H9 (cell line): ENCODE data around the gene TSPAN32. TPM values are rescaled to one million over a fixed set of nuclear protein-coding genes. Genes with fewer than 3 reads are reported as not detected.

Experiments used
- DNase-seq: peaks from one replicate; pipeline ENCODE4 v3.0.0-alpha.2; 2017
- H2AFZ ChIP-seq: one replicate; pipeline ENCODE4 v1.6.1; 2013; ENCODE audit warnings: mild to moderate bottlenecking, low read length, control low read depth, moderate library complexity
- H2AK5ac ChIP-seq: 2 replicates; pipeline ENCODE4 v1.6.1; 2013; ENCODE audit warnings: low read length, control low read depth, mixed read lengths; ENCODE audit not compliant: insufficient read length
- H2BK120ac ChIP-seq: one replicate; pipeline ENCODE4 v1.6.1; 2013; ENCODE audit warnings: low read depth, mild to moderate bottlenecking, low read length, control low read depth, inconsistent platforms; ENCODE audit not compliant: poor library complexity, severe bottlenecking
- H2BK12ac ChIP-seq: 2 replicates; pipeline ENCODE4 v1.6.1; 2013; ENCODE audit warnings: low read length, control low read depth, mixed read lengths, low read depth; ENCODE audit not compliant: insufficient read length
- H2BK15ac ChIP-seq: 2 replicates; pipeline ENCODE4 v1.6.1; 2013; ENCODE audit warnings: low read depth, low read length, control low read depth
- H2BK20ac ChIP-seq: one replicate; pipeline ENCODE4 v1.6.1; 2013; ENCODE audit warnings: low read depth, mild to moderate bottlenecking, low read length, control low read depth, inconsistent platforms; ENCODE audit not compliant: poor library complexity, severe bottlenecking
- H2BK5ac ChIP-seq: 2 replicates; pipeline ENCODE4 v1.6.1; 2013; ENCODE audit warnings: low read length, control low read depth, mixed read lengths; ENCODE audit not compliant: insufficient read length
- H3K14ac ChIP-seq: 2 replicates; pipeline ENCODE4 v1.6.1; 2013; ENCODE audit warnings: low read length, control low read depth; ENCODE audit not compliant: insufficient read depth
- H3K18ac ChIP-seq: 2 replicates; pipeline ENCODE4 v1.6.1; 2013; ENCODE audit warnings: low read depth, mild to moderate bottlenecking, mixed read lengths, low read length, control low read depth; ENCODE audit not compliant: insufficient read length
- H3K23ac ChIP-seq: 2 replicates; pipeline ENCODE4 v1.6.1; 2013; ENCODE audit warnings: low read length, control low read depth, mixed read lengths, low read depth; ENCODE audit not compliant: insufficient read length
- H3K23me2 ChIP-seq: 2 replicates; pipeline ENCODE4 v1.6.1; 2013; ENCODE audit warnings: low read depth, mild to moderate bottlenecking, mixed read lengths, low read length, control low read depth; ENCODE audit not compliant: insufficient read length, poor library complexity, severe bottlenecking
- H3K27ac ChIP-seq: 2 replicates; pipeline ENCODE4 v1.5.1; 2013; ENCODE audit warnings: low read length, control low read depth, mixed read lengths, low read depth; ENCODE audit not compliant: insufficient read length
- H3K27me3 ChIP-seq: 2 replicates; pipeline ENCODE4 v1.6.1; 2013; ENCODE audit warnings: low read length, control low read depth, inconsistent platforms; ENCODE audit not compliant: insufficient read depth
- H3K4ac ChIP-seq: 2 replicates; pipeline ENCODE4 v1.6.1; 2013; ENCODE audit warnings: low read depth, mild to moderate bottlenecking, control low read depth, inconsistent platforms, low read length, moderate library complexity
- H3K4me1 ChIP-seq: 2 replicates; pipeline ENCODE4 v1.6.1; 2013; ENCODE audit warnings: low read length, control low read depth, inconsistent platforms; ENCODE audit not compliant: insufficient read depth
- H3K4me2 ChIP-seq: 2 replicates; pipeline ENCODE4 v1.6.1; 2013; ENCODE audit warnings: low read length, control low read depth, mixed read lengths; ENCODE audit not compliant: insufficient read length, insufficient read depth
- H3K56ac ChIP-seq: 2 replicates; pipeline ENCODE4 v1.6.1; 2013; ENCODE audit warnings: low read depth, mild to moderate bottlenecking, mixed read lengths, low read length, control low read depth; ENCODE audit not compliant: insufficient read length
- H3K79me1 ChIP-seq: 2 replicates; pipeline ENCODE4 v1.6.1; 2013; ENCODE audit warnings: low read depth, mild to moderate bottlenecking, moderate library complexity, low read length, control low read depth, inconsistent platforms; ENCODE audit not compliant: insufficient read depth, poor library complexity, severe bottlenecking
- H3K79me2 ChIP-seq: 2 replicates; pipeline ENCODE4 v1.6.1; 2013; ENCODE audit warnings: low read length, control low read depth, inconsistent platforms; ENCODE audit not compliant: insufficient read depth
- H3K9ac ChIP-seq: 2 replicates; pipeline ENCODE4 v1.6.1; 2013; ENCODE audit warnings: low read length, control low read depth, mixed read lengths; ENCODE audit not compliant: insufficient read length; ENCODE audit errors: extremely low read depth
- H3K9me3 ChIP-seq: one replicate; pipeline ENCODE4 v1.6.1; 2013; ENCODE audit warnings: low read depth, low read length, inconsistent platforms; ENCODE audit not compliant: control insufficient read depth
- H3T11ph ChIP-seq: one replicate; pipeline ENCODE4 v1.6.1; 2013; ENCODE audit warnings: mild to moderate bottlenecking, low read length, control low read depth, inconsistent platforms
- H4K20me1 ChIP-seq: one replicate; pipeline ENCODE4 v1.6.1; 2013; ENCODE audit not compliant: control insufficient read depth, insufficient read length, insufficient read depth
- H4K5ac ChIP-seq: 2 replicates; pipeline ENCODE4 v1.6.1; 2013; ENCODE audit warnings: low read depth, mild to moderate bottlenecking, mixed read lengths, low read length, control low read depth; ENCODE audit not compliant: insufficient read length
- H4K8ac ChIP-seq: replicated peaks from 2 replicates; pipeline ENCODE4 v1.6.1; 2013; ENCODE audit warnings: low read length, control low read depth, mixed read lengths, low read depth; ENCODE audit not compliant: insufficient read length
- H4K91ac ChIP-seq: 2 replicates; pipeline ENCODE4 v1.6.1; 2013; ENCODE audit warnings: low read depth, mild to moderate bottlenecking, moderate library complexity, mixed read lengths, low read length, control low read depth; ENCODE audit not compliant: insufficient read length
- H3K27ac Mint-ChIP-seq, 3 experiments: 2 replicates in 2 of 3; 3 replicates in 1 of 3; pipeline ENCODE4 v1.8.0; 2020 to 2021; ENCODE audit warnings: mixed read lengths in 3 of 3, mild to moderate bottlenecking in 1 of 3, moderate library complexity in 1 of 3
- H3K27me3 Mint-ChIP-seq: 2 replicates; pipeline ENCODE4 v1.8.0; 2021; ENCODE audit warnings: low read depth, mild to moderate bottlenecking, moderate library complexity, mixed read lengths
- H3K36me3 Mint-ChIP-seq, 3 experiments: 2 replicates in 2 of 3; 3 replicates in 1 of 3; pipeline ENCODE4 v1.8.0; 2020 to 2021; ENCODE audit warnings: low read depth in 3 of 3, mixed read lengths in 3 of 3; ENCODE audit not compliant: insufficient read depth in 1 of 3
- H3K4me1 Mint-ChIP-seq, 2 experiments: 2 replicates each; pipeline ENCODE4 v1.8.0; 2020; ENCODE audit warnings: mixed read lengths in 2 of 2
- H3K4me3 Mint-ChIP-seq, 2 experiments: 2 replicates in 1 of 2; 3 replicates in 1 of 2; pipeline ENCODE4 v1.8.0; 2020 to 2021; ENCODE audit warnings: mild to moderate bottlenecking in 2 of 2, mixed read lengths in 2 of 2, moderate library complexity in 1 of 2
- H3K9me3 Mint-ChIP-seq, 2 experiments: 2 replicates in 1 of 2; 3 replicates in 1 of 2; pipeline ENCODE4 v1.8.0; 2020; ENCODE audit warnings: mild to moderate bottlenecking in 2 of 2, mixed read lengths in 2 of 2, moderate library complexity in 1 of 2
- CTCF ChIP-seq: fragments of 200-600 bp; sonication (generic); conservative IDR thresholded peaks from 3 replicates; pipeline ENCODE4 v1.8.0; 2021; ENCODE audit warnings: antibody characterized with exemption, mild to moderate bottlenecking
- WGBS: extraction: QIAGEN DNeasy Blood & Tissue Kit; methylation state at CpG from one replicate; pipeline ENCODE4 v1.1.7; 2013; ENCODE audit warnings: missing lambda C conversion rate, low lambda C conversion rate, mixed read lengths; ENCODE audit not compliant: insufficient read length; ENCODE audit errors: extremely low coverage; 5-methylcytosine and 5-hydroxymethylcytosine counted together
- total RNA-seq: library from RNA; stranded (reverse); gene quantifications from 2 replicates; pipeline ENCODE4 v1.2.1, GENCODE V29; 2021

TSPAN32 gene
- total RNA-seq, 1 experiment from 2014 or later: not detected

DNA sequence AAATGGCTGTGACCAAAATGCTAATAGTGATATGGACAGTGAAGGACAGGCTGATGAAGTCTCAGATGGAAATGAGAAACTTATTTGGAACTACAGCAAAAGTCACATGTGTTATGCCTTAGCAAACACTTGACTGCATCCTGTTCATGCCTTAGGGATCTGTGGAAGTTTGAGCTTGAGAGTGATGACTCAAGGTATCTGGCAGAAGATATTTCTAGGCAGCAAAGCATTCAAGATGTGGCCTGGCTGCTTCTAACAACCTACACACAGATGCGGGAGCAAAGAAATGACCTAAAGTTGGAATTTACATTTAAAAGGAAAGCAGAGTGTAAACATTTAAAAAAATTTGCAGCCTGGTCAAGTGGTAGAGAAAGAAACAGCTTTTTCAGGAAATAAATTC, 47.2 kb downstream of the TSPAN32 start:
- no peak overlapping the region for H2BK20ac ChIP-seq
- H3K23me2 ChIP-seq: no peaks in the 10 kb centered on the region
- no peak overlapping the region for H3K56ac ChIP-seq
- H2AK5ac ChIP-seq: no peak overlapping the region
- WGBS: no CpG with 5 or more reads among the region's 1 CpG
- no peaks in the 10 kb centered on the region for H3K4me1 ChIP-seq
- no peak overlapping the region for H3K18ac ChIP-seq
- H2AFZ ChIP-seq: no peak overlapping the region
- no peak overlapping the region for H3K14ac ChIP-seq
- H3K27me3 ChIP-seq: no peaks in the 10 kb centered on the region; the same call in 1 of the 2 replicates
- no peak overlapping the region for H2BK120ac ChIP-seq
- no peak overlapping the region for H3K23ac ChIP-seq
- H3K4ac ChIP-seq: no peak overlapping the region
- no peak overlapping the region for H2BK15ac ChIP-seq
- no peak overlapping the region for H4K8ac ChIP-seq
- Mint-ChIP-seq H3K4me3 (no peak overlapping the region), H3K36me3 (peaks cover 0 to 8% (median 6%) of the 10 kb centered on the region in 3 experiments; a peak in 3 of 7 replicates), H3K27ac (no peak overlapping the region), H3K27me3 (peaks cover 66% of the 10 kb centered on the region), H3K4me1 (no peaks in the 10 kb centered on the region), H3K9me3 (peaks cover 46 to 56% of the 10 kb centered on the region in 2 experiments)
- no peak overlapping the region for H2BK12ac ChIP-seq
- no peaks in the 10 kb centered on the region for H3K79me2 ChIP-seq
- no peak for DNase-seq
- peaks cover 13% of the 10 kb centered on the region for H3K9me3 ChIP-seq
- H3K4me2 ChIP-seq: no peak overlapping the region
- no peak overlapping the region for H4K5ac ChIP-seq
- no peak overlapping the region for H2BK5ac ChIP-seq
- no peak overlapping the region for H3K27ac ChIP-seq
- no peak overlapping the region for H3K9ac ChIP-seq
- no peaks in the 10 kb centered on the region for H3K79me1 ChIP-seq
- H4K20me1 ChIP-seq: no peaks in the 10 kb centered on the region
- no peak for TF ChIP-seq CTCF
- H3T11ph ChIP-seq: no peak overlapping the region
- no peak overlapping the region for H4K91ac ChIP-seq
